ENCODE measurements around the gene PKP4. TPM values are rescaled to one million over a fixed set of nuclear protein-coding genes. Genes with fewer than 3 reads are reported as not detected.

PKP4 gene
- total and polyA plus RNA-seq, 9 donors: 22.7 to 60.9 (median 46.6) TPM

DNA sequence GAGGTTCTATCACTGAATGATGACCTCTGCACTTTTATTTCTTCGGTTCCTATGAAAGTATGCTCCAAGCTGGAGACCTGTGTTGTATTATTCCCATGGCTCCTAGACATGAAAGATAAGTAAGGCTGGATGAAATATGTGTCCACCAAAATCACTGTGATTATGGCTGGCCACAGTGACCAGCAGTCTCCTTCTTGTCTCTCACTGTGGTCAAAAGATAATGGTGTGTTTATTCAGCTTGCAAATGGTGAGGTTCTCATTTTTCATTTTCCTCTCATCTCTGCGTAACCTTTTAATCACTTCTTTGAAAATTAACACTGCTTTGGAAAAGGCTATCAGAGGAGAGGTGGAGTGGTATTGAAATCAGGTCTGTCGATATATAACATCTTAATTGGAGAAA, 230.6 kb downstream of the PKP4 start:
- no peak for DNase-seq
- TF ChIP-seq CTCF (IDR thresholded peaks at IDR 0.05) (no peak), EP300 (IDR thresholded peaks at IDR 0.05) (no peak), POLR2A (IDR thresholded peaks at IDR 0.05) (no peak)
- Histone ChIP-seq H3K27me3 (no peaks in the 10 kb centered on the region), H3K4me1 (ENCODE audit: insufficient read depth) (peaks cover 9% of the 10 kb centered on the region), H3K36me3 (no peaks in the 10 kb centered on the region), H3K27ac (no peak overlapping the region), H3K4me3 (no peak overlapping the region), H3K9me3 (no peaks in the 10 kb centered on the region)
- WGBS, 3 donors: 92 to 96% (median 92%) methylated on average over 3 of the region's 3 CpGs
- intact Hi-C loops (cut with DNase I): no loop called here

DNA sequence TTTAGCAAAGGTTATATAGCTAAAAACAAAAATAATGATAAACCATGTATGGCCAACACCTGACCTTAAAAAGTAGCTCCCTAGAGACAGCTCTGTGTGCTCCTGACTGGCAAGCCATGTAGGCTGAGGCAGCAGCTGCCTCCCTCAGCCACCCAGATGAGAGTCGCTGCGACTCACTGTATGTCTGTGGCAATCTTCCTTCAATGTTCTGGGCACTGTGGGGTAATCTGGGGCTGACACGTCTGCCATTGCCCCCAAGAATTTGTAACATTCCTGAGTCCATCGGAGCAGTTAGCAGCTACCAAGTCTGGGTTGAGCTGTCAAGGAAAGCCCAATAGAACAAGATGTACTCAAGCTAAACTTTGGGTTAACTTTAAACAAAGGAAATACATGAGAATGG, 232.0 kb downstream of the PKP4 start:
- Histone ChIP-seq H3K9me3 (no peaks in the 10 kb centered on the region), H3K4me1 (ENCODE audit: insufficient read depth) (peaks cover 9% of the 10 kb centered on the region), H3K27me3 (no peaks in the 10 kb centered on the region), H3K36me3 (no peaks in the 10 kb centered on the region), H3K4me3 (no peak overlapping the region), H3K27ac (no peak overlapping the region)
- DNase-seq: no peak
- TF ChIP-seq EP300 (IDR thresholded peaks at IDR 0.05): no peak
- no peak for TF ChIP-seq CTCF (IDR thresholded peaks at IDR 0.05)
- no peak for TF ChIP-seq POLR2A (IDR thresholded peaks at IDR 0.05)
- intact Hi-C loops (cut with DNase I): no loop called here
- WGBS, 3 donors: 61 to 72% (median 71%) methylated on average over 4 of the region's 4 CpGs

DNA sequence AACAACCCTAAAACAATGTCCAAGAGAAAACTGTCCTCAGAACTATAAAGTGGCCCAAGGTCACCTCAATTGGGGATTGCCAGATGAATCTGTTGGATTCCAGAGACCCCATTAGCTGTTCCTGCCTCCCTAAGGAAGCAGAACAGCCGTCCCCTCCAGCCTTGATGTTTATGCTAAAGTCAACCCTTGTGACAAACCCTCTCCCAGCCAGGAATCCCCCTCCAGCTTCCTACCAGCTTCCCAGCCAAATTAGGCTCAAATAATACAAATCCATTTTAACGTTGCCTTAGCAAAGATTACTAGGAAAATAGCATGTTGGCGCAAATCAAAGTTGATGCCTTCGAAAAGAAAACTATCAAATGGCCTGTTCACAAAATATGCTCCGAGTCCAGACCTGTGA, 232.6 kb downstream of the PKP4 start:
- Histone ChIP-seq H3K27me3 (no peaks in the 10 kb centered on the region), H3K27ac (no peak overlapping the region), H3K4me3 (no peak overlapping the region), H3K4me1 (ENCODE audit: insufficient read depth) (peaks cover 9% of the 10 kb centered on the region), H3K9me3 (no peaks in the 10 kb centered on the region), H3K36me3 (no peaks in the 10 kb centered on the region)
- 46 to 58% (median 47%) methylated on average over 5 of the region's 5 CpGs for WGBS, 3 donors
- DNase-seq: no peak
- intact Hi-C loops (cut with DNase I): no loop called here
- TF ChIP-seq POLR2A (IDR thresholded peaks at IDR 0.05) (no peak), CTCF (IDR thresholded peaks at IDR 0.05) (no peak), EP300 (IDR thresholded peaks at IDR 0.05) (no peak)

- intact Hi-C loops (cut with DNase I): no loop called here
- 89 to 96% (median 96%) methylated on average over 2 of the region's 2 CpGs for WGBS, 3 donors
These were observed 234.1 kb downstream of the PKP4 start for GRCh38 chr2:158690823-158691222.

More at GRCh38 chr2:158690823-158691222, 234.1 kb downstream of the PKP4 start:
- Histone ChIP-seq H3K27me3 (no peaks in the 10 kb centered on the region), H3K27ac (no peak overlapping the region), H3K4me3 (no peak overlapping the region), H3K4me1 (ENCODE audit: insufficient read depth) (peaks cover 8% of the 10 kb centered on the region), H3K9me3 (no peaks in the 10 kb centered on the region), H3K36me3 (no peaks in the 10 kb centered on the region)
- no peak for DNase-seq
- no peak for TF ChIP-seq POLR2A (IDR thresholded peaks at IDR 0.05)
- no peak for TF ChIP-seq EP300 (IDR thresholded peaks at IDR 0.05)
- TF ChIP-seq CTCF (IDR thresholded peaks at IDR 0.05): no peak

All from ovary (tissue), 9 donors.